WERI-Rb-1 (cell line): ENCODE results near the gene UBN2.
"Not testable (repeated sequence)": the region's sequence is repeated elsewhere in the genome, so short reads cannot be mapped to it uniquely, and the experiment has no call there.

ENCODE experiments used
- DNase-seq: peaks from one replicate; pipeline ENCODE4 v3.0.0-alpha.2; 2020
- H3K27ac ChIP-seq: fragments of 250-450 bp; sonication (Bioruptor Pico); 2 replicates; pipeline ENCODE4 v1.5.1; 2020; ENCODE audit warnings: mild to moderate bottlenecking, moderate library complexity
- H3K27me3 ChIP-seq: fragments of 250-450 bp; sonication (Bioruptor Pico); 2 replicates; pipeline ENCODE4 v1.5.1; 2021; ENCODE audit warnings: mild to moderate bottlenecking, low read depth, moderate library complexity; ENCODE audit not compliant: insufficient read depth, severe bottlenecking
- H3K36me3 ChIP-seq: fragments of 250-450 bp; sonication (Bioruptor Pico); 2 replicates; pipeline ENCODE4 v1.5.1; 2020; ENCODE audit warnings: mild to moderate bottlenecking, moderate library complexity
- H3K4me3 ChIP-seq: 2 replicates; pipeline ENCODE4 v1.5.1; 2011; ENCODE audit warnings: low read depth, mild to moderate bottlenecking, control low read depth, low read length
- H3K9me3 ChIP-seq: fragments of 250-450 bp; sonication (Bioruptor Pico); 2 replicates; pipeline ENCODE4 v1.5.1; 2021; ENCODE audit warnings: mild to moderate bottlenecking, moderate library complexity; ENCODE audit not compliant: severe bottlenecking
- TF ChIP-seq, protein P1 (sequence below): IDR thresholded peaks from 2 replicates; pipeline ENCODE4 v1.5.1; 2011; ENCODE audit warnings: low read depth, mild to moderate bottlenecking, control low read depth, inconsistent platforms, low read length

The UBN2 gene

DNA sequence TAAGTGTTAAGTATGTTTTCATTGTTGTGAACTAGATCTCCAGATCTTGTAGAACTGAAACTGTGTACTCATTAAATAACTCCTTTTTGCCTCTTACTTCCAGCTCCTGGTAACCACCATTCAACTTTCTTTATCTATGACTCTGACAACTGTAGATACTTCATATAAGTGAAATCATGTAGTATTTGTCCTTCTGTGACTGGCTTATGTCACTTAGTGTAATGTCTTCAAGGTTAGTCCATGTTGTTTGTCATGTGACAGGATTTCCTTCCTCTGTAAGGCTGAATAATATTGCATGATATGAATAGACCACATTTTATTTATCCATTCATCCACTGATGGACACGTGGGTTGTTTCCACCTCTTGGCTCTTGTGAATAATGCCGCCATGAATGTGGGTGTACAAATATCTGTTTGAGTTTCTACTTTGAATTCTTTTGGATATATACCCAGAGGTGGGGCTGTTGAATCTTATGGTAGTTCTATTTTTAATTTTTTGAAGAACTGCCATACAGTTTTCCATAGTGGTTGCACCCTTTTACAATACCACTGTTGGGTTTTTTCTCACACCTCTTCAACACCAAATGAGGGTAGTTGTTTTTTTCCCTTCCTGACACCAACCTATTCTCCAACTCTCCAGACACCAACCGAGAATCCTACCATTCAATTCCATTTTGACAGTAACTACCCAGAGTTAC lies 99.4 kb downstream of the UBN2 start:
- Histone ChIP-seq H3K4me3 (no peak overlapping the region), H3K9me3 (no peaks in the 10 kb centered on the region), H3K27me3 (no peaks in the 10 kb centered on the region), H3K36me3 (no peaks in the 10 kb centered on the region), H3K27ac (no peak overlapping the region)
- TF ChIP-seq, protein P1, sequence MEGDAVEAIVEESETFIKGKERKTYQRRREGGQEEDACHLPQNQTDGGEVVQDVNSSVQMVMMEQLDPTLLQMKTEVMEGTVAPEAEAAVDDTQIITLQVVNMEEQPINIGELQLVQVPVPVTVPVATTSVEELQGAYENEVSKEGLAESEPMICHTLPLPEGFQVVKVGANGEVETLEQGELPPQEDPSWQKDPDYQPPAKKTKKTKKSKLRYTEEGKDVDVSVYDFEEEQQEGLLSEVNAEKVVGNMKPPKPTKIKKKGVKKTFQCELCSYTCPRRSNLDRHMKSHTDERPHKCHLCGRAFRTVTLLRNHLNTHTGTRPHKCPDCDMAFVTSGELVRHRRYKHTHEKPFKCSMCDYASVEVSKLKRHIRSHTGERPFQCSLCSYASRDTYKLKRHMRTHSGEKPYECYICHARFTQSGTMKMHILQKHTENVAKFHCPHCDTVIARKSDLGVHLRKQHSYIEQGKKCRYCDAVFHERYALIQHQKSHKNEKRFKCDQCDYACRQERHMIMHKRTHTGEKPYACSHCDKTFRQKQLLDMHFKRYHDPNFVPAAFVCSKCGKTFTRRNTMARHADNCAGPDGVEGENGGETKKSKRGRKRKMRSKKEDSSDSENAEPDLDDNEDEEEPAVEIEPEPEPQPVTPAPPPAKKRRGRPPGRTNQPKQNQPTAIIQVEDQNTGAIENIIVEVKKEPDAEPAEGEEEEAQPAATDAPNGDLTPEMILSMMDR = no peak
- no peak for DNase-seq

DNA sequence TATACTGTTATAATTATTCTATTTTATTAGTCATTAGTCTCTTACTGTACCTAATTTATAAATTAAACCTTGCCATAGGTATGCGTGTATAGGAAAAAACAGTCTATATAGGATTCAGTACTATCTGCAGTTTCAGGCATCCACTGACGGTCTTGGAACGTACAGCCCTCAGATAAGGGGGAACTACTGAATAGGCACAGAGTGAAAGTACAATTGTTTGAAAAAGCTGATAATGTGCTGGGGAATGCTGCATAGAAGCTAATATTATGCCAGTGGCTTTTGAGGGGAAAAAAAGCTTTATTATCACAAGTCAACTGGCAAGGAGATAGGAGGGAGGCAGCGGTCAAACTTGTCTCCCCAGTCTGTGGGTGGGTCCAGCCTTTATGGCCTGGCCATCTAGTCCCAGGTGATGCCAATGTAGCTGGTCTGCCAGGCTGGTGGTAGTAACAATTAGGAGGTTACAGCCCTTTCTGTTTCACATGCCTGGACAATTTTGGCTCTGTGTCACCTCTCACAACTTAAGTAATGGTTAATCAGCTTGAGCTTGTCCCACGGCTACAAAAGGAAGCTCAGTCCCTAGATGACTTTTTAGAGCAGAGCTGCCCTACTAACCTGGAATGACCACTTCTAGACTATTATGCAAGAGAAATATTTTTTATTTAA lies 101.8 kb downstream of the UBN2 start:
- H3K27me3 ChIP-seq = no peaks in the 10 kb centered on the region
- no peak for DNase-seq
- no peaks in the 10 kb centered on the region for H3K9me3 ChIP-seq
- H3K36me3 ChIP-seq = no peaks in the 10 kb centered on the region
- TF ChIP-seq, protein P1 = no peak
- H3K27ac ChIP-seq = no peak overlapping the region
- H3K4me3 ChIP-seq = no peak overlapping the region

DNA sequence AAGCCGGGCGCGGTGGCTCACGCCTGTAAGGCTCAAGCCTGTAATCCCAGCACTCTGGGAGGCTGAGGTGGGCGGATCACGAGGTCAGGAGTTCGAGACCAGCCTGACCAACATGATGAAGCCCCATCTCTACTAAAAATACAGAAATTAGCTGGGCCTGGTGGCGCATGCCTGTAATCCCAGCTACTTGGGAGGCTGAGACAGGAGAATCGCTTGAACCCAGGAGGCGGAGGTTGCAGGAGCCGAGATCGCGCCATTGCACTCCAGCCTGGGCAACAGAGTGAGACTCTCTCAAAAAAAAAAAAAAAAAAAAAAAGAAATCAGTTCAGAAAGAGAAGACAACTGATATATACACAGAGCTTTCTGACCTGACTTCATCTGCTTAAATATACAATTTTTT lies 102.4 kb downstream of the UBN2 start:
- H3K4me3 ChIP-seq, H3K27ac ChIP-seq, H3K36me3 ChIP-seq, DNase-seq, H3K27me3 ChIP-seq, H3K9me3 ChIP-seq: not testable (repeated sequence)

DNA sequence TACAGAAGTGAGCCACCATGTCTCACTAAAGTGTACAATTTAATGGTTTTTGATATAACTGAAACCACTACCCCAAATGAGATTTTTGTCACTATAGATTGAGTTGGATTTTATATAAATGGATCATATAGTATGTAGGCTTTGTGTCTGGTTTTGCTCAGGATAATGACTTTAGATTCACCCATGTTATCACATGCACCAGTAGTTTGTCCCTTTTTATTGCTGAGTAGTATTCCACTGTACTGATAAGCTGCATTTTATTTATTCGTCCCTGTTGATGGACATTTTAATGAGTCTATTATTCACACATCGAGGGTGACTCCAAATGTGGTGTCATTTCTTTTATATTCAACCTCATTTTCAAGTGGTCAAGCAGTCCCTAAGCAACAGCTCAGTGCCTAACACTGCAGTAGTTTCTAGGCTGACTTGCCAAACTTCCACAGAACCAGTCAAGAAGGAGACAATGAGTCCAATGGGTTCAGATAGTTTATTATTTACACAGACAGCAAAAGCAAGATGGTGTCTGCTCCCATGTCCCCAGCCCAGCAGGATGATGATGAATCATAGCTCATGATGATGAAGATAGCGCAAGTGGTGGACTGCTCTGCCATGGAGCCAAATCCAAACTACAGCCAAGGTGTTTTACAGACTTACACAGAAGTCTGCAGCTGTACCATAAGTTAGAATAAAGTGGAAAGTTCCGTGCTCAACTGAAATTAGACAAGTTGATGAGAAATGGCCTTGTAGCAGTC lies 103.5 kb downstream of the UBN2 start:
- DNase-seq = no peak
- Histone ChIP-seq H3K9me3 (peaks cover 3% of the 10 kb centered on the region), H3K4me3 (no peak overlapping the region), H3K27me3 (no peaks in the 10 kb centered on the region), H3K36me3 (no peaks in the 10 kb centered on the region), H3K27ac (no peak overlapping the region)
- TF ChIP-seq, protein P1 = no peak

DNA sequence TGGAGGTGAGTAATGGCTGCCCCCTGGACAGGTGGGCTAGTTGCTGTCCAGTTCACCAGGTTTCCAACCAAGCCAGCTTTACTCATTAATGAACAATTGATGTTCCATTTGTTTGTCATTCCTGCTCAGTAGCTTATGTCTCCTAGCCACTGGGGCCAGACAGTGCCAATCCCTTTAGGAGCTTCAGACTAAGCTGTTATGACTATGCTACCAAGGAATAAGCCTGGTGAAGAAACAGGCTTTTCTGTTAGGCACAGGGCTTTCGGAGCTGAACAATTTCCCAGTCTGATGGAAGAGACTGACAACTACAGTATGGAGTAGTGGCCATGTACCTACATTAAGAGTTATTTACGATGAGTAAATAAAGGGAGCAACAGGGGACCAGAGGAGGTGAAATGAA lies 108.0 kb downstream of the UBN2 start:
- no peak for DNase-seq
- no peak overlapping the region for H3K27ac ChIP-seq
- H3K4me3 ChIP-seq = no peak overlapping the region
- TF ChIP-seq, protein P1 = no peak
- peaks cover 6% of the 10 kb centered on the region for H3K9me3 ChIP-seq
- H3K36me3 ChIP-seq = no peaks in the 10 kb centered on the region; the same call in 1 of the 2 replicates
- H3K27me3 ChIP-seq = no peaks in the 10 kb centered on the region

DNA sequence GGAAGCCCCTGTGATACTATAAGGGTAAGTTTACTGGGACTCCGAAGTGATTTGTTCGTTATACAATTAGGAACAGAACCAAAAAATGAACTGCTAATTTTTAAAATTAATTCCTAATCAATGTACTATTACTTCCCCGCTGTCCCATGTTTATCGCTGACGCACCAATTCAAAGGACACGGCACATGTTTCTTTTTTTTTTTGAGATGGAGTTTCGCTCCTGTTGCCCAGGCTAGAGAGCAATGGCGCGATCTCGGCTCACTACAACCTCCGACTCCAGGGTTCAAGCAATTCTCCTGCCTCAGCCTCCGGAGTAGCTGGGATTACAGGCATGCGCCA lies 108.6 kb downstream of the UBN2 start:
- Histone ChIP-seq H3K36me3 (no peaks in the 10 kb centered on the region; the same call in 1 of the 2 replicates), H3K27me3 (no peaks in the 10 kb centered on the region), H3K4me3 (peak overlapping the region; percentile 70), H3K9me3 (peaks cover 6% of the 10 kb centered on the region), H3K27ac (peak overlapping the region; percentile 6; the same call in 1 of the 2 replicates)
- TF ChIP-seq, protein P1 = no peak
- no peak for DNase-seq
